ENCODE data around the gene CMIP. TPM values are rescaled to one million over a fixed set of nuclear protein-coding genes. Genes with fewer than 3 reads are reported as not detected.
A peak's percentile ranks its signal among the peaks of the same experiment; 100 is the strongest.

CMIP gene
- total and polyA plus RNA-seq, 10 of the 15 experiments (the other 5 are each of a cell fraction or from before 2014, with no cell fraction given), result 1.2 to 43.2 (median 4.4) TPM

- TF ChIP-seq IRF5 (IDR thresholded peaks at IDR 0.05; ENCODE audit: borderline replicate concordance) (no peak), CHD1 (IDR thresholded peaks at IDR 0.05; ENCODE audit: low read depth, low read length) (no peak), IKZF2 (IDR thresholded peaks at IDR 0.05) (no peak)
Measured at GRCh38 chr16:81495321-81496234, 51.0 kb downstream of the CMIP start (continued).

- FAIRE-seq, result no peak
- RAD21 ChIA-PET (ENCODE audit: unreplicated experiment), result interaction anchor here (0.8 to 1.2 kb wide), 2 partner anchors 11 to 65 kb away, joined by 3 to 4 read pairs; no protein-coding TSS in a partner anchor
- Histone ChIP-seq H3K36me3 (ENCODE audit: control insufficient read depth in 2 of 2, insufficient read depth in 2 of 2, low read length in 1 of 2) (peaks cover 0 to 6% of the 10 kb centered on the region in 2 experiments; a peak in 2 of 4 replicates), H3K4me3 (no peak overlapping the region), H3K27ac (ENCODE audit: control insufficient read depth, insufficient read depth) (no peak overlapping the region), H3K4me2 (ENCODE audit: control insufficient read depth, insufficient read depth) (no peak overlapping the region), H4K20me1 (ENCODE audit: control insufficient read depth, insufficient read depth) (no peaks in the 10 kb centered on the region; the same call in 1 of the 2 replicates), H2AFZ (ENCODE audit: control insufficient read depth, low read depth, low read length) (no peak overlapping the region), H3K27me3 (replicated peaks in 1 of 2; ENCODE audit: control insufficient read depth in 2 of 2, insufficient read depth in 2 of 2, low read length in 1 of 2) (no peaks in the 10 kb centered on the region), H3K4me1 (ENCODE audit: control insufficient read depth, insufficient read depth, low read length) (peaks cover 14% of the 10 kb centered on the region), H3K79me2 (ENCODE audit: control insufficient read depth, insufficient read depth, low read length) (peaks cover 18% of the 10 kb centered on the region), H3K9ac (ENCODE audit: control insufficient read depth, insufficient read depth, low read length) (no peak overlapping the region), H3K9me3 (replicated peaks; ENCODE audit: control insufficient read depth, insufficient read depth, low read length) (no peaks in the 10 kb centered on the region)
- CTCF ChIA-PET, result interaction anchor here (0.6 kb wide), 1 partner anchor 97 kb away, joined by 3 read pairs; no protein-coding TSS in a partner anchor
- BruUV-seq (replicated peaks), result TSS peak; percentile 44
- no peak for ATAC-seq
- POLR2A ChIA-PET, result interaction anchor here (1.0 to 1.4 kb wide), 2 partner anchors 15 to 51 kb away, joined by 3 to 4 read pairs; no protein-coding TSS in a partner anchor
- intact Hi-C loops (cut with micrococcal nuclease; ENCODE audit: unreplicated experiment) (loop anchor here (5.0 kb wide), 1 partner anchor 221 kb away; no protein-coding TSS in a partner anchor), in situ Hi-C loops (cut with MboI) (no loop called here)
- SMC1A ChIA-PET (ENCODE audit: uncharacterized antibody, unreplicated experiment), result interaction anchor here (2.1 to 3.1 kb wide), 3 partner anchors 15 to 17 kb away, joined by 4 to 19 read pairs (median 9); no protein-coding TSS in a partner anchor
- DNase-seq (ENCODE audit: low read depth, low spot score), result no peak
- WGBS (ENCODE audit: insufficient coverage, insufficient replicate concordance, low lambda C conversion rate, missing lambda C conversion rate), result 95% methylated on average over 7 of the region's 7 CpGs
- no peak for TF ChIP-seq HDAC6 (IDR thresholded peaks at IDR 0.05; ENCODE audit: unreplicated experiment)
- TF ChIP-seq SIX5 (IDR thresholded peaks at IDR 0.05; ENCODE audit: low read depth, low read length, severe bottlenecking), result no peak
- no peak for TF ChIP-seq ZBTB40 (IDR thresholded peaks at IDR 0.05; ENCODE audit: borderline replicate concordance)
- TF ChIP-seq MTA2 (IDR thresholded peaks at IDR 0.05; ENCODE audit: low read depth), result no peak
- no peak for TF ChIP-seq IRF3 (IDR thresholded peaks at IDR 0.05)
- no peak for TF ChIP-seq POLR2AphosphoS2 (IDR thresholded peaks at IDR 0.05; ENCODE audit: low read depth, low read length)
- TF ChIP-seq BCLAF1 (IDR thresholded peaks at IDR 0.05), result no peak
Measured at GRCh38 chr16:81496321-81496720, 51.7 kb downstream of the CMIP start.

Data from GM12878 (cell line).